OCI-LY1 (cell line): ENCODE results near the gene KCNC4.

ENCODE experiments used
- CTCF ChIP-seq: fragments of 200-600 bp; sonication (generic), shearing (Covaris generic); IDR thresholded peaks from 2 replicates; pipeline ENCODE4 v1.5.1; 2017; ENCODE audit warnings: mild to moderate bottlenecking, antibody characterized with exemption, low read length, moderate library complexity, mixed read lengths
- EZH2 ChIP-seq: fragments of 200-600 bp; sonication (generic), shearing (Covaris generic); IDR thresholded peaks from 2 replicates; pipeline ENCODE4 v1.8.0; 2017; ENCODE audit warnings: borderline replicate concordance, mixed run types, mild to moderate bottlenecking, antibody characterized with exemption, low read length, moderate library complexity, mixed read lengths

DNA sequence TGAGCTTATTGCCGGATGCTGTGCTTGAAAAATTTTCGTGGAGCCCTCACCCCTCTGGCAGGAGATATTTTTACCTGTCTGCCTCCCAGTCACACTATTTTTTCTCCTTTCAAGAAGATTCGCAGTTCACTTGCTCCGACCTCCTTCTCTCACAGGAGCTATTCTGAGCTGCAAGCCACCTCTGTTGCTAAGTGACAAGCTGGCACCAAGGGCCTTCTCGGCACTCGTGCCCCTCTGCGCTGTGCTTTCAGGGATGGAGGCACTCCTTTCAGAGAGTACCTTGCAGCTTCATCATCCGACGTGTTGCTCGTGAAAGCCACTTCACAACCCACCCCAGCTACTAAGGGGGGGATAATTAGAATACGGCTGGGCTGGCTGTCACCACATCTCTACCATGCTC is 48.3 kb upstream of the KCNC4 start:
- TF ChIP-seq CTCF (no peak), EZH2 (no peak)
